DND-41 (cell line): ENCODE results near the gene MRPL42.

Experiments used
- EZH2 ChIP-seq: IDR thresholded peaks from 3 replicates; pipeline ENCODE4 v1.6.1; 2012; ENCODE audit warnings: borderline replicate concordance, low read depth, mild to moderate bottlenecking, moderate library complexity, low read length, inconsistent platforms; ENCODE audit not compliant: severe bottlenecking
- TF ChIP-seq, protein P1 (sequence below): IDR thresholded peaks from 2 replicates; pipeline ENCODE4 v1.5.1; 2012; ENCODE audit warnings: borderline replicate concordance, low read length, moderate library complexity, mild to moderate bottlenecking; ENCODE audit not compliant: poor library complexity, severe bottlenecking; ENCODE audit errors: extremely low read depth

DNA sequence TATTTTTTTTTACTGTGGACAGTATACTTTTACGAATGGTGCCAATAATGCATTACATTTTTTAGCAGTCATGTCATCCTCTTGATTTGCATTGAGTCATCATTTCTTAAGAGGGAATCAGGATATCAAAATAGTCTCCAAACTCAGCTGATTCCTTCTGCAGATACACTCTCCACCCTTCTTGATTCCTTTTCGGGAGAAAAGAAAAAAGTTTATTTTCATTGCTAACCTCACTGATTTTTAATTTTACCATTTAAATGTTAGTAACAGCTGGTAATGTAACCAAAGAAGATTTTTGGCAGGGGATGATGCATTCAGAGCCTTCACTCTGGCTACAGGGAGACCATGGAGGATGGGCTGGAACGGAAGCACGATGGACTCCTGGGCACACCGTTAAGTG, 47.5 kb downstream of the MRPL42 start:
- TF ChIP-seq, protein P1, sequence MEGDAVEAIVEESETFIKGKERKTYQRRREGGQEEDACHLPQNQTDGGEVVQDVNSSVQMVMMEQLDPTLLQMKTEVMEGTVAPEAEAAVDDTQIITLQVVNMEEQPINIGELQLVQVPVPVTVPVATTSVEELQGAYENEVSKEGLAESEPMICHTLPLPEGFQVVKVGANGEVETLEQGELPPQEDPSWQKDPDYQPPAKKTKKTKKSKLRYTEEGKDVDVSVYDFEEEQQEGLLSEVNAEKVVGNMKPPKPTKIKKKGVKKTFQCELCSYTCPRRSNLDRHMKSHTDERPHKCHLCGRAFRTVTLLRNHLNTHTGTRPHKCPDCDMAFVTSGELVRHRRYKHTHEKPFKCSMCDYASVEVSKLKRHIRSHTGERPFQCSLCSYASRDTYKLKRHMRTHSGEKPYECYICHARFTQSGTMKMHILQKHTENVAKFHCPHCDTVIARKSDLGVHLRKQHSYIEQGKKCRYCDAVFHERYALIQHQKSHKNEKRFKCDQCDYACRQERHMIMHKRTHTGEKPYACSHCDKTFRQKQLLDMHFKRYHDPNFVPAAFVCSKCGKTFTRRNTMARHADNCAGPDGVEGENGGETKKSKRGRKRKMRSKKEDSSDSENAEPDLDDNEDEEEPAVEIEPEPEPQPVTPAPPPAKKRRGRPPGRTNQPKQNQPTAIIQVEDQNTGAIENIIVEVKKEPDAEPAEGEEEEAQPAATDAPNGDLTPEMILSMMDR, result no peak
- TF ChIP-seq EZH2, result no peak
